GM19455 (cell line): Measurements from ENCODE around the gene RNF182.
"Not testable (repeated sequence)": the region's sequence is repeated elsewhere in the genome, so short reads cannot be mapped to it uniquely, and the experiment has no call there.

Source experiments
- ATAC-seq: cut with Tn5 transposase; IDR thresholded peaks from one replicate; pipeline ENCODE4 v1.9.1; 2021; ENCODE audit not compliant: unreplicated experiment

RNF182 gene

GRCh38 chr6:13952101-13952500 lies 27.3 kb downstream of the RNF182 start:
- ATAC-seq, result no peak

GRCh38 chr6:13953061-13953705 lies 28.4 kb downstream of the RNF182 start:
- no peak for ATAC-seq

GRCh38 chr6:13965582-13966127 lies 40.9 kb downstream of the RNF182 start:
- no peak for ATAC-seq

- no peak for ATAC-seq
These were observed 46.6 kb downstream of the RNF182 start for GRCh38 chr6:13971303-13971702.

GRCh38 chr6:13972602-13973001 lies 47.9 kb downstream of the RNF182 start:
- ATAC-seq, result not testable (repeated sequence)

- ATAC-seq, result not testable (repeated sequence)
These were observed 48.7 kb downstream of the RNF182 start for GRCh38 chr6:13973422-13973821.

- ATAC-seq, result no peak
These were observed 53.4 kb downstream of the RNF182 start for GRCh38 chr6:13978102-13978640.

- ATAC-seq, result no peak
These were observed 54.0 kb downstream of the RNF182 start for GRCh38 chr6:13978787-13979186.

GRCh38 chr6:13979284-13980171 lies 54.8 kb downstream of the RNF182 start:
- ATAC-seq, result no peak

GRCh38 chr6:13980534-13980933 lies 55.8 kb downstream of the RNF182 start:
- no peak for ATAC-seq

- no peak for ATAC-seq
These were observed 61.0 kb downstream of the RNF182 start for GRCh38 chr6:13985663-13986325.

GRCh38 chr6:13986700-13987399 lies 62.1 kb downstream of the RNF182 start:
- ATAC-seq, result no peak

GRCh38 chr6:13987400-13987865 lies 62.7 kb downstream of the RNF182 start:
- no peak for ATAC-seq

- no peak for ATAC-seq
These were observed 63.4 kb downstream of the RNF182 start for GRCh38 chr6:13988049-13988738.

GRCh38 chr6:13988908-13989307 lies 64.2 kb downstream of the RNF182 start:
- ATAC-seq, result no peak

- no peak for ATAC-seq
These were observed 64.9 kb downstream of the RNF182 start for GRCh38 chr6:13989496-13990144.

- no peak for ATAC-seq
These were observed 66.0 kb downstream of the RNF182 start for GRCh38 chr6:13990796-13991195.

- no peak for ATAC-seq
These were observed 66.6 kb downstream of the RNF182 start for GRCh38 chr6:13991393-13991792.

- ATAC-seq, result no peak
These were observed 67.8 kb downstream of the RNF182 start for GRCh38 chr6:13992417-13993055.
